Measurements from ENCODE around the gene B9D1.

B9D1 gene

GRCh38 chr17:19296786-19297778, 65.4 kb downstream of the B9D1 start:
- H3K27ac Mint-ChIP-seq = no peak overlapping the region
- H3K36me3 Mint-ChIP-seq (ENCODE audit: insufficient read depth) = peaks cover 5% of the 10 kb centered on the region
- DNase-seq = no peak
- no peaks in the 10 kb centered on the region for H3K27me3 Mint-ChIP-seq
- H3K4me3 Mint-ChIP-seq = no peak overlapping the region
- no peaks in the 10 kb centered on the region for H3K4me1 Mint-ChIP-seq (ENCODE audit: low read depth in 2 of 2)
- no peaks in the 10 kb centered on the region for H3K9me3 Mint-ChIP-seq
- ATAC-seq (replicated peaks) = no peak

GRCh38 chr17:19295473-19296135, 66.9 kb downstream of the B9D1 start:
- peaks cover 5% of the 10 kb centered on the region for H3K36me3 Mint-ChIP-seq (ENCODE audit: insufficient read depth)
- H3K4me3 Mint-ChIP-seq = no peak overlapping the region
- H3K9me3 Mint-ChIP-seq = no peaks in the 10 kb centered on the region
- ATAC-seq (replicated peaks) (no peak), DNase-seq (no peak)
- H3K27me3 Mint-ChIP-seq = no peaks in the 10 kb centered on the region
- H3K27ac Mint-ChIP-seq = no peak overlapping the region
- no peaks in the 10 kb centered on the region for H3K4me1 Mint-ChIP-seq (ENCODE audit: low read depth in 2 of 2)

GRCh38 chr17:19294443-19294842, 68.1 kb downstream of the B9D1 start:
- H3K27ac Mint-ChIP-seq = no peak overlapping the region
- no peaks in the 10 kb centered on the region for H3K27me3 Mint-ChIP-seq
- peaks cover 5% of the 10 kb centered on the region for H3K36me3 Mint-ChIP-seq (ENCODE audit: insufficient read depth)
- ATAC-seq (replicated peaks) = no peak
- DNase-seq = no peak
- H3K4me3 Mint-ChIP-seq = no peak overlapping the region
- H3K4me1 Mint-ChIP-seq (ENCODE audit: low read depth in 2 of 2) = peaks cover under 1 to 4% of the 10 kb centered on the region in 2 donors
- no peaks in the 10 kb centered on the region for H3K9me3 Mint-ChIP-seq

Data from effector memory CD8-positive, alpha-beta T cell (primary cell).